ENCODE data around the gene KLK12.

GRCh38 chr19:51020988-51021651 is 13.7 kb downstream of the KLK12 start:
- TF ChIP-seq REST (IDR thresholded peaks at IDR 0.05; ENCODE audit: insufficient read depth in 1 of 2, low read depth in 2 of 2, low read length in 2 of 2) (no peak), TAF1 (IDR thresholded peaks at IDR 0.05; ENCODE audit: borderline replicate concordance, insufficient read depth, low read length) (no peak)
